SK-N-SH treated with all-trans-retinoic acid at 6 μM for 48 hours (cell line): ENCODE data around the gene STK11.

ENCODE experiments used
- ATAC-seq: fragments of 200-7000 bp; cut with Tn5 transposase; 3 replicates; pipeline ENCODE4 v1.9.1; 2020; ENCODE audit warnings: mild to moderate bottlenecking, moderate library complexity
- BACH2 ChIP-seq: fragments of 250-450 bp; sonication (Bioruptor Pico); IDR thresholded peaks from 2 replicates; pipeline ENCODE4 v1.9.0; 2021; ENCODE audit warnings: mild to moderate bottlenecking, borderline replicate concordance
- CSDC2 ChIP-seq: fragments of 250-450 bp; sonication (Bioruptor Pico); IDR thresholded peaks from 2 replicates; pipeline ENCODE4 v1.5.0; 2020; ENCODE audit warnings: mild to moderate bottlenecking, moderate library complexity
- GLIS3 ChIP-seq: fragments of 250-450 bp; sonication (Bioruptor Pico); IDR thresholded peaks from 2 replicates; pipeline ENCODE4 v1.5.0; 2020; ENCODE audit warnings: mild to moderate bottlenecking, moderate library complexity
- OSR1 ChIP-seq: fragments of 250-450 bp; sonication (Bioruptor Pico); IDR thresholded peaks from 2 replicates; pipeline ENCODE4 v1.8.0; 2022; ENCODE audit warnings: moderate library complexity, mild to moderate bottlenecking, inconsistent platforms
- PPARA ChIP-seq: fragments of 250-450 bp; sonication (Bioruptor Pico); IDR thresholded peaks from 2 replicates; pipeline ENCODE4 v1.5.0; 2020; ENCODE audit warnings: mild to moderate bottlenecking, borderline replicate concordance
- RARB ChIP-seq: fragments of 250-450 bp; sonication (Bioruptor Pico); IDR thresholded peaks from 2 replicates; pipeline ENCODE4 v1.8.0; 2021; ENCODE audit warnings: mild to moderate bottlenecking, moderate library complexity
- SNAI2 ChIP-seq: fragments of 250-450 bp; sonication (Bioruptor Pico); IDR thresholded peaks from 2 replicates; pipeline ENCODE4 v1.5.0; 2020; ENCODE audit warnings: mild to moderate bottlenecking, moderate library complexity
- TCF4 ChIP-seq: fragments of 250-450 bp; sonication (Bioruptor Pico); IDR thresholded peaks from 2 replicates; pipeline ENCODE4 v1.8.0; 2021; ENCODE audit warnings: mild to moderate bottlenecking, moderate library complexity, borderline replicate concordance
- TOX ChIP-seq: fragments of 250-450 bp; sonication (Bioruptor Pico); IDR thresholded peaks from 2 replicates; pipeline ENCODE4 v1.8.0; 2021; ENCODE audit warnings: mild to moderate bottlenecking, moderate library complexity, borderline replicate concordance
- ZC3H10 ChIP-seq: fragments of 250-450 bp; sonication (Bioruptor Pico); IDR thresholded peaks from 2 replicates; pipeline ENCODE4 v1.5.1; 2021; ENCODE audit warnings: mild to moderate bottlenecking, moderate library complexity
- ZFP3 ChIP-seq: fragments of 250-450 bp; sonication (Bioruptor Pico); IDR thresholded peaks from 2 replicates; pipeline ENCODE4 v1.5.0; 2020; ENCODE audit warnings: mild to moderate bottlenecking, moderate library complexity
- ZFP30 ChIP-seq: fragments of 450-650 bp; formaldehyde crosslinking; IDR thresholded peaks from 2 replicates; pipeline ENCODE4 v1.5.0; 2022; ENCODE audit warnings: mild to moderate bottlenecking, moderate library complexity
- ZNF565 ChIP-seq: fragments of 450-650 bp; formaldehyde crosslinking; conservative IDR thresholded peaks from 2 replicates; pipeline ENCODE4 v1.5.0; 2020; ENCODE audit warnings: low read depth, mild to moderate bottlenecking, moderate library complexity
- ZNF70 ChIP-seq: fragments of 450-650 bp; formaldehyde crosslinking; IDR thresholded peaks from 2 replicates; pipeline ENCODE4 v1.5.0; 2020; ENCODE audit warnings: mild to moderate bottlenecking, moderate library complexity
- ZNF8 ChIP-seq: fragments of 450-650 bp; formaldehyde crosslinking; IDR thresholded peaks from 2 replicates; pipeline ENCODE4 v1.5.0; 2020; ENCODE audit warnings: mild to moderate bottlenecking, moderate library complexity
- TF ChIP-seq, protein P1 (sequence below): fragments of 250-450 bp; sonication (Bioruptor Pico); IDR thresholded peaks from 2 replicates; pipeline ENCODE4 v1.8.0; 2020; ENCODE audit warnings: mild to moderate bottlenecking, moderate library complexity, borderline replicate concordance
- TF ChIP-seq, protein P2 (sequence below): fragments of 250-450 bp; sonication (Bioruptor Pico); IDR thresholded peaks from 2 replicates; pipeline ENCODE4 v1.5.1; 2021; ENCODE audit warnings: mild to moderate bottlenecking, moderate library complexity
- TF ChIP-seq, protein P3 (sequence below): fragments of 250-450 bp; sonication (Bioruptor Pico); IDR thresholded peaks from 2 replicates; pipeline ENCODE4 v1.5.0; 2020; ENCODE audit warnings: mild to moderate bottlenecking, moderate library complexity
- TF ChIP-seq, protein P4 (sequence below): fragments of 250-450 bp; sonication (Bioruptor Pico); IDR thresholded peaks from 2 replicates; pipeline ENCODE4 v1.5.1; 2020; ENCODE audit warnings: low read depth, mild to moderate bottlenecking, moderate library complexity

Gene STK11

DNA sequence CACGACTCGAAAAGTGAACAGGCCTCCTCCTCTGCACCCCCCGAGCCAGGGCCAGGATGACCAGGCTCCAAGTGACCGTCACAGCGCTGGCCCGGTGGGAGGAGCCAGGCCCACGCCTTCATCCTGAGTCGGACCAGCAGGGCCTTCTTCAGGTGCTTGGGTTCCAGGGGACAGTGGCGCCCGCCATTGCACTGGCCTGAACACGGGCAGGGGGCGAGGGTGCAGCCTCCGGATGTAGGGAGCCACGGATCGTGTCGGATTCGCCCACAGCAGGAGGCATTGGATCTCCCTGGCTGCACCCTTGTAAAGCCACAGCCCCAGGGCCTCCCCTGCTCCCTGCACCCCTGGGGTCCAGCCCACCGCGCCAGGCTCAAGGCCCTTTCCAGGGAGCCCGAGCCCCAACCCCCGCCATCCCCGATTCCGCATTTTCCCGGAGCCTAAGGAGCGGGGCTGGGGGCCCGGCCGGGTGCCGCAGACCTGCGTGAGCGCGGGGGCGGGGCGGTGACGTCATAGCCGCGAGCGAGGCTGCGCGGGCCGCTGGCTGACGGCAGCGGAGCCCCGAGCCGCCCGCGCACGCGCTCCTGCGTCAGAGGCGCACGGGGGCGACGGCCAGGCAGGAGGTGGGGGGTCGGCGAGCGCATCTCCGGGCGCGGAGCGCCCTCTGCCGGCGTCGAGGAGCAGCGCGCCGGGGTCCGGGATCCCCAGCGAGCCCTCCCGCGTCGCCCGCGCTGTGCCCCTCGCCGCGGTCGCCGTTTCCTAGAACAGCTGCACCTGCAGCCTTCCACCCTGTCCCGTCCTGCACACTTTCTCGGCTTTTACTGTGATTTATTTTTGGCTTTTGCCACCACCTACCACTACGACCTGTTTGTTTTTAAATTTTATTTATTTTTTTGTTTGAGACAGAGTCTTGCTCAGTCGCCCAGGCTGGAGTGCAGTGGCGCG is 34.5 kb downstream of the STK11 start:
- TF ChIP-seq PPARA (CRISPR knock-in tag) (0 out of 2 replicates have a peak, but pooled peaks have one; percentile 15), OSR1 (CRISPR knock-in tag) (no peak), ZNF565 (CRISPR knock-in tag) (no peak), GLIS3 (CRISPR knock-in tag) (no peak), CSDC2 (CRISPR knock-in tag) (no peak), ZFP30 (peak; percentile 23; the same call in 1 of the 2 replicates), ZC3H10 (CRISPR knock-in tag) (no peak), RARB (no peak)
- TF ChIP-seq, protein P1, sequence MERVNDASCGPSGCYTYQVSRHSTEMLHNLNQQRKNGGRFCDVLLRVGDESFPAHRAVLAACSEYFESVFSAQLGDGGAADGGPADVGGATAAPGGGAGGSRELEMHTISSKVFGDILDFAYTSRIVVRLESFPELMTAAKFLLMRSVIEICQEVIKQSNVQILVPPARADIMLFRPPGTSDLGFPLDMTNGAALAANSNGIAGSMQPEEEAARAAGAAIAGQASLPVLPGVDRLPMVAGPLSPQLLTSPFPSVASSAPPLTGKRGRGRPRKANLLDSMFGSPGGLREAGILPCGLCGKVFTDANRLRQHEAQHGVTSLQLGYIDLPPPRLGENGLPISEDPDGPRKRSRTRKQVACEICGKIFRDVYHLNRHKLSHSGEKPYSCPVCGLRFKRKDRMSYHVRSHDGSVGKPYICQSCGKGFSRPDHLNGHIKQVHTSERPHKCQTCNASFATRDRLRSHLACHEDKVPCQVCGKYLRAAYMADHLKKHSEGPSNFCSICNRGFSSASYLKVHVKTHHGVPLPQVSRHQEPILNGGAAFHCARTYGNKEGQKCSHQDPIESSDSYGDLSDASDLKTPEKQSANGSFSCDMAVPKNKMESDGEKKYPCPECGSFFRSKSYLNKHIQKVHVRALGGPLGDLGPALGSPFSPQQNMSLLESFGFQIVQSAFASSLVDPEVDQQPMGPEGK (CRISPR knock-in tag): 0 out of 2 replicates have a peak, but pooled peaks have one; percentile 22
- TF ChIP-seq, all 23 proteins: peak for 3
- ATAC-seq: peak; percentile 32

DNA sequence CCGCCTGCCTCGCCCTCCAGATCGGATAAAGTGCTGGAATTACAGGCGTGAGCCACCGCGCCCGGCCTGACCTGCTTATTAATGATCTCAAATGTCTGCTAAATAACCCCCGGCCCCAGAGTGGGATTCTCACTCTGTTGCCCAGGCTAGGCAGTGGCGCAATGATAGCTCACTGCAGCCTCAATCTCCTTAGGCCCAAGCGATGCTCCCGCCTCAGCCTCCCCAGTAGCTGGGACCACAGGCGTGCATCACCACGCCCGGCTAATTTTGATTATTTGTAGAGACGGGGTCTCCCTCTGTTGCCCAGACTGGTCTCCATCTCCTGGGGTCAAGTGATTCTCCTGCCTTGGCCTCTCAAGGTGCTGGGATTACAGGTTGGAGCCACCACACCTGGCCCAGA is 35.3 kb downstream of the STK11 start:
- no peak for TF ChIP-seq OSR1 (CRISPR knock-in tag)
- no peak for TF ChIP-seq ZC3H10 (CRISPR knock-in tag)
- no peak for TF ChIP-seq GLIS3 (CRISPR knock-in tag)
- no peak for TF ChIP-seq TOX (CRISPR knock-in tag)
- no peak for TF ChIP-seq ZNF8 (CRISPR knock-in tag)
- TF ChIP-seq ZNF70 (CRISPR knock-in tag): no peak
- TF ChIP-seq BACH2 (CRISPR knock-in tag): no peak
- TF ChIP-seq, protein P2, sequence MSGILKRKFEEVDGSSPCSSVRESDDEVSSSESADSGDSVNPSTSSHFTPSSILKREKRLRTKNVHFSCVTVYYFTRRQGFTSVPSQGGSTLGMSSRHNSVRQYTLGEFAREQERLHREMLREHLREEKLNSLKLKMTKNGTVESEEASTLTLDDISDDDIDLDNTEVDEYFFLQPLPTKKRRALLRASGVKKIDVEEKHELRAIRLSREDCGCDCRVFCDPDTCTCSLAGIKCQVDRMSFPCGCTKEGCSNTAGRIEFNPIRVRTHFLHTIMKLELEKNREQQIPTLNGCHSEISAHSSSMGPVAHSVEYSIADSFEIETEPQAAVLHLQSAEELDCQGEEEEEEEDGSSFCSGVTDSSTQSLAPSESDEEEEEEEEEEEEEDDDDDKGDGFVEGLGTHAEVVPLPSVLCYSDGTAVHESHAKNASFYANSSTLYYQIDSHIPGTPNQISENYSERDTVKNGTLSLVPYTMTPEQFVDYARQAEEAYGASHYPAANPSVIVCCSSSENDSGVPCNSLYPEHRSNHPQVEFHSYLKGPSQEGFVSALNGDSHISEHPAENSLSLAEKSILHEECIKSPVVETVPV: no peak
- TF ChIP-seq CSDC2 (CRISPR knock-in tag): no peak
- no peak for TF ChIP-seq RARB
- TF ChIP-seq, protein P1 (CRISPR knock-in tag): no peak
- no peak for TF ChIP-seq ZFP3 (CRISPR knock-in tag)
- no peak for TF ChIP-seq SNAI2
- TF ChIP-seq TCF4 (CRISPR knock-in tag): no peak
- TF ChIP-seq, protein P3, sequence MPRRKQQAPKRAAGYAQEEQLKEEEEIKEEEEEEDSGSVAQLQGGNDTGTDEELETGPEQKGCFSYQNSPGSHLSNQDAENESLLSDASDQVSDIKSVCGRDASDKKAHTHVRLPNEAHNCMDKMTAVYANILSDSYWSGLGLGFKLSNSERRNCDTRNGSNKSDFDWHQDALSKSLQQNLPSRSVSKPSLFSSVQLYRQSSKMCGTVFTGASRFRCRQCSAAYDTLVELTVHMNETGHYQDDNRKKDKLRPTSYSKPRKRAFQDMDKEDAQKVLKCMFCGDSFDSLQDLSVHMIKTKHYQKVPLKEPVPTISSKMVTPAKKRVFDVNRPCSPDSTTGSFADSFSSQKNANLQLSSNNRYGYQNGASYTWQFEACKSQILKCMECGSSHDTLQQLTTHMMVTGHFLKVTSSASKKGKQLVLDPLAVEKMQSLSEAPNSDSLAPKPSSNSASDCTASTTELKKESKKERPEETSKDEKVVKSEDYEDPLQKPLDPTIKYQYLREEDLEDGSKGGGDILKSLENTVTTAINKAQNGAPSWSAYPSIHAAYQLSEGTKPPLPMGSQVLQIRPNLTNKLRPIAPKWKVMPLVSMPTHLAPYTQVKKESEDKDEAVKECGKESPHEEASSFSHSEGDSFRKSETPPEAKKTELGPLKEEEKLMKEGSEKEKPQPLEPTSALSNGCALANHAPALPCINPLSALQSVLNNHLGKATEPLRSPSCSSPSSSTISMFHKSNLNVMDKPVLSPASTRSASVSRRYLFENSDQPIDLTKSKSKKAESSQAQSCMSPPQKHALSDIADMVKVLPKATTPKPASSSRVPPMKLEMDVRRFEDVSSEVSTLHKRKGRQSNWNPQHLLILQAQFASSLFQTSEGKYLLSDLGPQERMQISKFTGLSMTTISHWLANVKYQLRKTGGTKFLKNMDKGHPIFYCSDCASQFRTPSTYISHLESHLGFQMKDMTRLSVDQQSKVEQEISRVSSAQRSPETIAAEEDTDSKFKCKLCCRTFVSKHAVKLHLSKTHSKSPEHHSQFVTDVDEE (CRISPR knock-in tag): no peak
- TF ChIP-seq, protein P4, sequence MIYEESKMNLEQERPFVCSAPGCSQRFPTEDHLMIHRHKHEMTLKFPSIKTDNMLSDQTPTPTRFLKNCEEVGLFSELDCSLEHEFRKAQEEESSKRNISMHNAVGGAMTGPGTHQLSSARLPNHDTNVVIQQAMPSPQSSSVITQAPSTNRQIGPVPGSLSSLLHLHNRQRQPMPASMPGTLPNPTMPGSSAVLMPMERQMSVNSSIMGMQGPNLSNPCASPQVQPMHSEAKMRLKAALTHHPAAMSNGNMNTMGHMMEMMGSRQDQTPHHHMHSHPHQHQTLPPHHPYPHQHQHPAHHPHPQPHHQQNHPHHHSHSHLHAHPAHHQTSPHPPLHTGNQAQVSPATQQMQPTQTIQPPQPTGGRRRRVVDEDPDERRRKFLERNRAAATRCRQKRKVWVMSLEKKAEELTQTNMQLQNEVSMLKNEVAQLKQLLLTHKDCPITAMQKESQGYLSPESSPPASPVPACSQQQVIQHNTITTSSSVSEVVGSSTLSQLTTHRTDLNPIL (CRISPR knock-in tag): no peak
- no peak for TF ChIP-seq ZNF565 (CRISPR knock-in tag)
- no peak for ATAC-seq
